Measurements from ENCODE around the gene SERPINA5.

GRCh38 chr14:94630396-94630795 lies 49.2 kb downstream of the SERPINA5 start:
- TF ChIP-seq CTCF (IDR thresholded peaks at IDR 0.05 in 8 of 11, conservative IDR thresholded peaks at IDR 0.05 in 3 of 11) (no peak), POLR2A (IDR thresholded peaks at IDR 0.05) (no peak)
